Subcutaneous abdominal adipose tissue (tissue), 5 donors: ENCODE results near the gene MAP2K6.
A peak's percentile ranks its signal among the peaks of the same experiment; 100 is the strongest.
"Not testable (repeated sequence)": the region's sequence is repeated elsewhere in the genome, so short reads cannot be mapped to it uniquely, and the experiment has no call there.

ENCODE experiments used
- H3K27ac ChIP-seq: one replicate; pipeline ENCODE4 v1.7.0; 2013; ENCODE audit warnings: low read depth, mild to moderate bottlenecking, inconsistent platforms, low read length, moderate library complexity
- H3K27me3 ChIP-seq, 5 donors: one replicate each; pipeline ENCODE4 v1.7.0; 2013; ENCODE audit warnings: low read length in 5 of 5, inconsistent platforms in 1 of 5; ENCODE audit not compliant: control insufficient read depth in 5 of 5, insufficient read depth in 4 of 5
- H3K36me3 ChIP-seq, 5 donors: one replicate each; pipeline ENCODE4 v1.7.0; 2013; ENCODE audit warnings: low read length in 5 of 5; ENCODE audit not compliant: control insufficient read depth in 5 of 5, insufficient read depth in 5 of 5
- H3K4me1 ChIP-seq, 5 donors: one replicate each; pipeline ENCODE4 v1.7.0; 2013; ENCODE audit warnings: low read length in 5 of 5, mild to moderate bottlenecking in 3 of 5, moderate library complexity in 1 of 5; ENCODE audit not compliant: control insufficient read depth in 5 of 5, insufficient read depth in 5 of 5
- H3K4me3 ChIP-seq, 5 donors: one replicate each; pipeline ENCODE4 v1.7.0; 2013; ENCODE audit warnings: low read length in 5 of 5, low read depth in 1 of 5
- H3K9ac ChIP-seq, 5 donors: one replicate each; pipeline ENCODE4 v1.7.0; 2013; ENCODE audit warnings: low read length in 5 of 5, mild to moderate bottlenecking in 4 of 5, moderate library complexity in 3 of 5
- H3K9me3 ChIP-seq, 5 donors: one replicate each; pipeline ENCODE4 v1.7.0; 2013; ENCODE audit warnings: low read length in 5 of 5; ENCODE audit not compliant: control insufficient read depth in 5 of 5
- donor health status: healthy.
- donor health status: healthy.
- donor health status: healthy.
- donor health status: healthy.
- donor health status: healthy.

The MAP2K6 gene

DNA sequence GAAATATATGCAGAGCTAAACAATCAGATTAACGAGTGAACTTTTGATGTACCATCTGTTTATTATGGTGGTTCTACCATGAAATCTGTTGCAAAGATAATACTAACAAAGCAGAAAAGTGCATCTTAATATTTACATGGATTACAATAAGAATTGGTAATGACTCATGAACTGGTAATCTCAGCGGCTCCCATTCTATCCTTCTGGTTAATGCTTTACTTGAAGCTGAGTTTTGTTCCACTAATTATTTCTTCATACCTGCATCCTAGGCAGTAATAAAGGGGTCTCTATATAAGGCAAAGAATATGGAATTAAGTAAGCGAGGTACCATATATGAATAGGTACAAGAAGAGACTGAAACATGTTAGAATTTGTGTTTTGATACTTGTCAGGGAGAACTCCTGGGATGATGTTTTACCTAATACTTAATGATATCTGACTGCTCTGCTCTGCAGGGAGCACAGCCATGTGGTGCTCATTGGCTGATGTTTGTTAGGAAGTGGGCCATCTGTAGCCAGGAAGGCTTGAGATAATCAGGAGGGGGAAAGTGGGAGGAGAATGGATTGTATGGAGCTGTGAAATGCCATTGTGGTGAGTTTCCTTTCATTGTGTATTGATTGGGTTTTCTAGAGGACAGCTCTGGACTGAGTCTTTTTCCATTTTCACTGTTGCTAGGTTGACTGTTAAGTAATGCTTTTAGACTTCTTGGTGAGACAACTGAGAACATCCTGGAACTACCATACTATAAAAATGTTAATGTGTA, 52.6 kb downstream of the MAP2K6 start:
- Histone ChIP-seq H3K9me3 (no peaks in the 10 kb centered on the region), H3K9ac (no peak overlapping the region), H3K36me3 (peaks cover 0 to 3% (median 0%) of the 10 kb centered on the region in 5 donors), H3K27ac (no peak overlapping the region), H3K4me1 (peaks cover 0 to 4% (median 0%) of the 10 kb centered on the region in 5 donors), H3K4me3 (no peak overlapping the region), H3K27me3 (no peaks in the 10 kb centered on the region)

DNA sequence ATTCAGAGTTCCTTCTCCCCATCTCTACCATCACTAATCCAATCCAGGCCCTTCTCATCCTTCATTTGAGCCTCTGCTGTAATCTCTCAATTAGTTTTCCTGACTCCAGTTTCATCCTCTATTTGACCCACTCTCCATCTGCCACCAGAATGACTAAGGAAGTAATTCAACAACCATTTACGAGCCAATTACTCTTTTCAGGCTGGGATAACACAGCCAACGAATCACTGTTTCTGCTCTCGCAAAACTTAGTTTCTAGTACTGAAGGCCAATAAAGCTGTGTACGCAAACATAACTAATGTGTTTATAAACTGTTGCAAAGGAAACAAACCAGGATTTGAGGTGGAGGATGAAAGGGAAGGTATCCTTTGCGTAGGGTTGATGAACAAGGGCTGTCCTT, 53.7 kb downstream of the MAP2K6 start:
- no peak overlapping the region for H3K27ac ChIP-seq
- peaks cover 0 to 4% (median 0%) of the 10 kb centered on the region in 5 donors for H3K4me1 ChIP-seq
- no peak overlapping the region for H3K9ac ChIP-seq
- no peak overlapping the region for H3K4me3 ChIP-seq
- no peaks in the 10 kb centered on the region for H3K27me3 ChIP-seq
- peaks cover 0 to 3% (median 0%) of the 10 kb centered on the region in 5 donors for H3K36me3 ChIP-seq
- no peaks in the 10 kb centered on the region for H3K9me3 ChIP-seq

DNA sequence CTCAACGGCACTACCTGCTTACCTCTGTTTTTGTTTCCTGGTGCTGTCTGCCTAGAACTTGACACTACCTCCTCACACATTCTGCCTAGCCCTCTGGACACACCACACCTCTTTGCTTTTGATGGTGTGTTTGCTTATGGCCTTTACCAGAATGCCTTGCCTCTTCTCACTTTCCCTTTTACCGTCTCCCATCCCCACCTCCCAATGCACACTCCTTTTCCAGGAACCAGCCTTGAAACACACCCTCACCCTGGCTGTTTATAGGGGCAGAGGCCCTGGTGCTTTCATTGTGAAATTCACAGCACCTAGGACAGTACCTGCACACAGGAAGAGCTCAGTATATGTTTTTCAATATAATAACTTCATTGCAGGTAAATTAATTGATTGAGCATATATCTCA, 56.2 kb downstream of the MAP2K6 start:
- Histone ChIP-seq H3K27me3 (no peaks in the 10 kb centered on the region), H3K9me3 (no peaks in the 10 kb centered on the region), H3K36me3 (peaks cover 0 to 3% (median 0%) of the 10 kb centered on the region in 5 donors), H3K9ac (no peak overlapping the region), H3K27ac (no peak overlapping the region), H3K4me1 (peaks cover 0 to 11% (median 10%) of the 10 kb centered on the region in 5 donors), H3K4me3 (no peak overlapping the region)

DNA sequence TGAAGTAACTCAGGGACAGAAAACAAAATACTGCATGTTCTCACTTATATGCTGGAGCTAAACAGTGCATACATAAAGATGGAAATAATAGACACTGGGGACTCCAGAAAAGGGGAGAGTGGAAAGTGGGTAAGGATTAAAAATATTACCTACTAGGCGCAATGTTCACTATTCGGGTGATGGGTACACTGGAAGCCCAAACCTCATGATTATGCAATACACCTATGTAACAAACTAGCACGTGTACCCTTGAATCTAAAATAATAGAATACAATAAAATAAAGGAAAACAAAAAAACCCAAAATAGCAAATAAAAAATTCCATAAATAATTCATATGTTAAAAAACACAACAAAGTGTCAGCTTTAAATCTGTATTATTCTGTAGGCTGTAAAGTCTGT, 56.9 kb downstream of the MAP2K6 start:
- H3K4me1 ChIP-seq, result peaks cover 0 to 11% (median 10%) of the 10 kb centered on the region in 5 donors
- peaks cover 0 to 3% (median 0%) of the 10 kb centered on the region in 5 donors for H3K36me3 ChIP-seq
- H3K27ac ChIP-seq, result no peak overlapping the region
- no peaks in the 10 kb centered on the region for H3K27me3 ChIP-seq
- no peak overlapping the region for H3K9ac ChIP-seq
- H3K9me3 ChIP-seq, result no peaks in the 10 kb centered on the region
- H3K4me3 ChIP-seq, result no peak overlapping the region

DNA sequence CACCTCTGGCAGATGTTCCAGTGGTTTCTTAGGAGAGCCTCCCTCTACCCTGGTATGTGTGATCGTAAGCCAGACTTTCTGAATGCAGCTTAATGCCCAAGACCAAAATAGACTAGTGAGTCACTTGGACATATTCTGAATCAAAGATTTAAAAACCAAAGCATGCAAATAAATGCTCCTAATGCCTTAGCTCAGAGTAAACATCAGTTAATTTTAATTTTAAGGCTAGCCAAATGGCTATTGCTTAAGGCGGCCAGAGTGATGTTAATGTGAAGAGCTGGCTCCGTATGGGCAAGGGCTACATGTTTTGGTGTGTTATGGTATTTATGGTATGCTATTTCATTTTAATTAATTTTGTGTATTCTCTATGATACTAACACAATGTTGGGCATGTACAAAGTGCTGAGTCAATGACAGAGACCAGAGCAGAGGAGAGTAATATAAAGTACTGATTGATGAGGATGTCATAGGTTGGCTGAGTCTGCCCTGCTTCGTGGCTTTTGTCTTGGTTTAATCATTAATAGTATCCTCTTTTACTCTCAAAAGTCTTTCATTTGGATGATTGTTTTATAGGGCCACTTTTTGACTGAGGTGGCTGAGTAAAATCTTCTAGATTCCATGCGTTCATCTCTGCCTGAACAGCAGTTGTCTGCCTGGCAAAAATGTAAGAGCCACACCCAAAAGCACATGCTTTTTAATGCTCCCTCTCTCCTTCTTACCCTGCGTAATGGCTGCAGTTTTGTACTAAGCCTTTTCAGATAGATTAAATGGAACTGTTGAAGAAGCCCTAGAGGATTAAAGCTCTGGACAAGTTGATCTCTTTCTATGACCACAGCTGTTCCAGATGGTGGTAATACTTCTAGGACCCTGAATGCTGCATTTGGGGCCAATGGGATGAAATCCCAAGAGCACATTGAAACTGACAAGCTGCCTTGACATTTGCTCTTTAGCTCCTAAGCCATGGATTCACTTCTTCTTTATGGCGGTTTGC, 59.6 kb downstream of the MAP2K6 start:
- H3K4me3 ChIP-seq, result no peak overlapping the region
- peaks cover 0 to 3% (median 0%) of the 10 kb centered on the region in 5 donors for H3K36me3 ChIP-seq
- H3K27ac ChIP-seq, result no peak overlapping the region
- H3K9ac ChIP-seq, result no peak overlapping the region
- H3K27me3 ChIP-seq, result no peaks in the 10 kb centered on the region
- peaks cover 0 to 11% (median 10%) of the 10 kb centered on the region in 5 donors for H3K4me1 ChIP-seq
- no peaks in the 10 kb centered on the region for H3K9me3 ChIP-seq

DNA sequence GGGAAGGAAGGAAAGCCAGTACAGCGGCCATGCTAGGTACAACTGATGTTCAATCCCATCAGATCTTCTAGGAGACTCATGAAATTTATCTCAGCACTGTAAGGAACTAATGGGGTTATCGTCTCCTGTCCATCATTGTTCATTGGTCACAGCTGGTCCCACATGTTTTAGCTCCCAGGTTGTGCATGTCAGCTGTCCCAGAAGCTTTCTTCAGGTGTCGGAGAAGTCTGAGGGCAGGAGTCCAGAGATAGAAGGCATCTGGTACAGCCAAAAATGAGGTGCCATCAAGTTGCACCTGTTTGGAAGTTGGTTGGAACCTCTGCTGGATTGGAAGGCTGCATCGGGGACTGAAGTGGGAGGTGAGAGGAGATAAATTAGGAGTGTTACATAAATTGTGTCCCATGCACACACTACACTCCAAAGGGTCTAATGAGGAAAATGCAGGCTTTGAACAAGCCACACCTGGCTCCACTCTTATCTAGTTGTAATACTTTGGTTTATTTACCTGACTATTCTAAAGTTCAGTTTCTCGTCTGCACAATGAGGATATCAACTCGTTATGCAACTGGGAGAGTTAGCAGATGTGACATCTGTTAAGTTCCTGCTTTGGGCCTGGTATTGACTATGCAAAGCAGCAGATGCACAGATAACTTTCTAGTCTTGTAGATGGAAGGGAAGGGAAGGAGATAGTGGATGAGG, 62.9 kb downstream of the MAP2K6 start:
- Histone ChIP-seq H3K4me1 (peaks cover 3 to 24% (median 17%) of the 10 kb centered on the region in 5 donors), H3K4me3 (no peak overlapping the region), H3K27me3 (no peaks in the 10 kb centered on the region), H3K36me3 (no peaks in the 10 kb centered on the region), H3K9ac (no peak overlapping the region), H3K9me3 (no peaks in the 10 kb centered on the region), H3K27ac (no peak overlapping the region)

DNA sequence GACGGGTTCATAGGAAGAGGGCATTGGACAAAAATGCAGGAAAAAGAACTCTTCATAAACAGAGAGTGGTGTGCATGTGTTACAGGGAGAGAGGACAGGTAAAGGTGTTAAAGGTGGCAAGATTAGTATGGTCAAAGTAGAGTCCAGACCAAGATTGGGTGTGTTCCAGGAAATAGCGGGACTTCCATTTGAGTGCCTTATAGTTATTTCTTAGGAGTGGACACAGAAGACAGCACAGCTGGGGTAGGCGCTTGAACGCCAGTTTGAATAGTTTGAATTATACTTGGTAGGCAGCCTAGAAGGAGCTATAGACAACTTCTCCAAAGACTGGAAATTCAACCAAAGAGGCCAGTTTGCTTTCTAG, 63.4 kb downstream of the MAP2K6 start:
- no peak overlapping the region for H3K4me3 ChIP-seq
- H3K27ac ChIP-seq, result no peak overlapping the region
- H3K27me3 ChIP-seq, result no peaks in the 10 kb centered on the region
- no peaks in the 10 kb centered on the region for H3K9me3 ChIP-seq
- H3K9ac ChIP-seq, result no peak overlapping the region
- no peaks in the 10 kb centered on the region for H3K36me3 ChIP-seq
- H3K4me1 ChIP-seq, result peaks cover 3 to 24% (median 17%) of the 10 kb centered on the region in 5 donors

DNA sequence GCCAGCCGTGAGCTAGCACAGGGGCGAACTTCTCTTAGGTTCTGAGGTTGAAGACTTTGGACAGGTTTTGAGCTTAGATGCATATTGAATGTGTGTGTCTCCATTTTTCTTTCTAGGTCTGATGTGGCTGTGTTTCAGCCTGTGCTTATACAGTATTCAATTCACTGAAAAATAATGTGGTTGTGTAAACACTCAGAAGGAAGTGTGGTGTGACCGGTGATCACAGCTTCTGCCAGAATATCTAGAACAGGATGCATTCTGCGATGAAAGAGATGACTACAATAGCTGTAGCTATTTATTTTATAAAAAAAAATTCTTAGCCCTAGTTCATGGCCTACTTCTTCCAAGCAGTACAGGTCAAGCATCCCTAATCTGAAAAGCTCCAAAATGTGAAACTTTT, 64.4 kb downstream of the MAP2K6 start:
- H3K9me3 ChIP-seq, result no peaks in the 10 kb centered on the region
- no peak overlapping the region for H3K27ac ChIP-seq
- no peaks in the 10 kb centered on the region for H3K27me3 ChIP-seq

DNA sequence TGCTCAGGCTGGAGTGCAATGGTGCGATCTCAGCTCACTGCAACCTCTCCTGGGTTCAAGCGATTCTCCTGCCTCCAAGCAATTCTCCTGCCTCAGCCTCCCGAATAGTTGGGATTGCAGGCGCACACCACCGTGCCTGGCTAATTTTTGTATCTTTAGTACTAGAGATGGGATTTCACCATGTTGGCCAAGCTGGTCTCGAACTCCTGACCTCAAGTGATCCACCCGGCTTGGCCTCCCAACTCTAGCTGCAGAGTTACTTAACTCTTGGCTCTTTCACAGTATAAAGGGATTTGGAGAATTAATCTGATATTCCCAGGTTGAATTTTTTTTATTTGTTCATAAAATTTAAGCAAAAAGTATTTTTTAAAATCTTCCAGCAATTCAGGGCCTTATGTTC, 65.3 kb downstream of the MAP2K6 start:
- H3K36me3 ChIP-seq, H3K9me3 ChIP-seq, H3K9ac ChIP-seq, H3K27me3 ChIP-seq: not testable (repeated sequence)
- peak overlapping the region; percentile 27 for H3K27ac ChIP-seq
- H3K4me3 ChIP-seq, result peak overlapping the region in 1 of 5 donors; percentile 31
- H3K4me1 ChIP-seq, result peaks cover 3 to 21% (median 12%) of the 10 kb centered on the region in 5 donors

More for the DNA sequence above, 64.4 kb downstream of the MAP2K6 start:
- no peak overlapping the region for H3K9ac ChIP-seq
- no peak overlapping the region for H3K4me3 ChIP-seq
- peaks cover 3 to 22% (median 19%) of the 10 kb centered on the region in 5 donors for H3K4me1 ChIP-seq
- H3K36me3 ChIP-seq, result no peaks in the 10 kb centered on the region
